HG03097 (cell line): ENCODE data around the gene TAF4.

ENCODE experiments used
- ATAC-seq: cut with Tn5 transposase; IDR thresholded peaks from one replicate; pipeline ENCODE4 v1.9.1; 2021; ENCODE audit not compliant: unreplicated experiment, low FRiP score

TAF4 gene

DNA sequence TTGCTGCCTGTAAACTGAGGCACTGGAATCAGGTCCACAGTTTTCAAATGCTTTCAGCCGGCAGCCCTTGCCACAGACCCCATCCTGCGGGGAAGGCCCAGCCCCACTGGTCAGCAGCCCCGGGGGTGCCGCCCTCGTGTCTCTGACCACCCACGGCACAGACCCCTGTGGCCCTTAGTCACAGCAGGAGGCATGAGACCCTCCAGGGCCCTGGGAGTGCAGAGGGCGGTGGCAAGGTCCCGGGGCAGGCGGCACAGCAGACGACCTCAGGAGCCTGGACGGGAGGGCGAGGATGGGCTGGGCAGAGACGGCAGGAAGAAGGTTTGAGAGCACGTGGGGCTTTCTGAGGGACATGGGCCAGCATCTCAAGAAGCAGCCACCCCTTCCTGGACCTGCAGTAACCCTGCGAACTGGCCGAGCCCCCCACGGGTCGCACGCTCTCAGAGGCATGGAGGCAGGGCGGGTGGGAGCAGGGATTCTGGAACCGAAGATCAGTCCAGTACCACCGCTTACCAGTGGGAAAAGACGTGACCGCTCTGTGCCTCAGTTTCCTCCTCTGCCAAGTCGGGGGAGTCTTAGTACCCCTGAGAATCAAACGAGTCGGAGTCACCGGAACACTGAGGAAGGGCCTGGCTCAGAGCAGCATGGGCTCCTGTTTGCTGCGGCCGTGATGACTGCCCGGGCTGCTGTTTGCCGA, 140.7 kb downstream of the TAF4 start:
- no peak for ATAC-seq
